ENCODE measurements around the gene SH3BP2. TPM values are rescaled to one million over a fixed set of nuclear protein-coding genes. Genes with fewer than 3 reads are reported as not detected.
A peak's percentile ranks its signal among the peaks of the same experiment; 100 is the strongest.

Gene SH3BP2
- total and polyA plus RNA-seq, 7 experiments from 2014 or later = 5.9 to 269 (median 23.1) TPM

DNA sequence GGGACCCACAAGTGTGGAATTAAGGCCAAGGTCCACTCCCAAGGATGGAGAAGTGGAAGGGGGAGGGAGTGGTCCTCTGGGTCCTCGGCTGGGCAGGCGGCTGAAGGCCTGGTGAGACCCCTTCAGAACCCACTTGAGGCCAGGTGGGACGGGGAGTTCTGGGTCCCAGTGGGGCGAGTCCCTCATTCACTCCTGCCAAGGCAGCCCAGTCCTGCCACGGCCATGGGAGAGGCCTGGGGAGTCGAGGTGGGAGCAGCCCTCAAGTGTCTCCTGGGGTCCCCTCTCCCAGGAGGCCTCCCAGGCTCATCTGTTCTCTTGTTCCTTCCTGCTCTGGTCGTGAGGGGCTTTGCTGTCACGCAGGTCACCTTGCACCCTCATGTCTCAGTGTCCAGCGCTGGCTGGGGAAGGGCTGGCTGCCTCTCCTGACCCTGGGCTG lies 6.1 kb upstream of the SH3BP2 start:
- Histone ChIP-seq H3K4me1 (ENCODE audit: control insufficient read depth in 2 of 2, insufficient read depth in 2 of 2, low read length in 2 of 2) (peaks cover 25 to 30% of the 10 kb centered on the region in 2 donors), H3K4me3 (ENCODE audit: low read length) (no peak overlapping the region), H3K36me3 (ENCODE audit: control insufficient read depth in 2 of 3, insufficient read depth in 3 of 3, low read length in 3 of 3) (no peaks in the 10 kb centered on the region), H3K27me3 (ENCODE audit: control insufficient read depth in 2 of 2, insufficient read depth in 2 of 2, low read length in 2 of 2) (no peaks in the 10 kb centered on the region), H3K9me3 (ENCODE audit: control insufficient read depth in 2 of 3, low read length in 3 of 3) (peaks cover 0 to 8% (median 0%) of the 10 kb centered on the region in 3 experiments), H3K27ac (ENCODE audit: low read depth, low read length) (peak overlapping the region; percentile 80)
- no peak for DNase-seq
- peak overlapping the region in 6 of 10 donors; percentile 39 to 77 (median 58) for H3K4me3 Mint-ChIP-seq
- H3K27ac Mint-ChIP-seq = peak overlapping the region; percentile 80 to 97 (median 89)
- peaks cover 5 to 19% (median 11%) of the 10 kb centered on the region in 11 donors for H3K9me3 Mint-ChIP-seq
- peaks cover 21 to 54% (median 37%) of the 10 kb centered on the region in 7 donors for H3K4me1 Mint-ChIP-seq
- H3K27me3 Mint-ChIP-seq = peaks cover 0 to 16% (median 0%) of the 10 kb centered on the region in 5 donors
- CTCF ChIA-PET = no interaction called here
- peaks cover 0 to 15% (median 3%) of the 10 kb centered on the region in 5 donors for H3K36me3 Mint-ChIP-seq
- POLR2A ChIA-PET = interaction anchor here (0.9 to 1.3 kb wide), 3 partner anchors 25 to 51 kb away, joined by 3 to 4 read pairs (median 3); no protein-coding TSS in a partner anchor
- no peak for ATAC-seq
- intact Hi-C loops (cut with micrococcal nuclease) = loop anchor here (1.0 to 5.0 kb wide), 3 partner anchors 11 to 65 kb away; no protein-coding TSS in a partner anchor

DNA sequence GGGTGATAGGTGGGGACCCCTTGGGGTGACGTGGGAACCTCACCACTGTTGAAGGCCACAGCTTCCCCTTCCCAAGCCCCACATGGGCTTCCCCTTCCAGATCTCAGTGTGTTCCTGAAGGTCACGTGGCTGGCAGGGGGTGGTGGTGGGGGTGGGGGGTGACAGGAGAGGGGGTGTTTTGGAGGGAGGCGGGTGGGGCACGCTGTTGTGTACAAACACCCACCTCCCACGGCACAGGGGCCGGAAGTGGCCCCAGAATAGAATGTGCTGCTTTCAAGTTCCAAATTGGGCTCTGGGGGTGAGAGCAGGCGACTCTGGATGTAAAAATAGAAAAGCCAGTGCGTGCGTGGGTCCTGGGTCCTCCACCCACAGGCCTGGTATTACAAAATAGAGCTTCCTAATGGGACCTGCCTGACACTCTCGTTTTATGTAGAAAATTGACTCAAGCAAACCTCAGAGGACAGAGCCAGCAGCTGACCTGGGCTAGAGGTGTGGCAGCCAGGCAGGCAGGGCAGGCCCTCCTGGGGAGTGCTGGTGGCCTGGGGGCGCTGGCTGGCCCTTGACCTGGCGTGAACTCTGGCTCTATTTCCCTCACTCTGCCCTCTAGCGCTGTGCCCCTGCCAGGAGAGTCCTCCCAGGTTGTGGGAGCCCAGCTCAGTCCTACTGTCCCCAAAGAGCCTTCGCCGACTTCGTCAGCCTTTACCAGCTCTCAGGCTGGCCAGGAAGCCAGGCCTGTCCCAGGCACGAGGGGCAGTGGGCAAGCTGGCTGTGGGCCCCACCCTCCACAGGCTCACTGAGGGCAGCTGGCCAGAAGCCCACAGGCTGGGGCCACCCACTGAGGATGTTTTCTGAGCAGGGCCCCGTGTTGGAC lies 5.4 kb upstream of the SH3BP2 start:
- Mint-ChIP-seq H3K4me1 (peaks cover 21 to 54% (median 37%) of the 10 kb centered on the region in 7 donors), H3K4me3 (peak overlapping the region; percentile 47 to 77 (median 56)), H3K27ac (peak overlapping the region; percentile 86 to 95 (median 90)), H3K9me3 (peaks cover 0 to 16% (median 11%) of the 10 kb centered on the region in 11 donors), H3K36me3 (peaks cover 0 to 12% (median 3%) of the 10 kb centered on the region in 5 donors), H3K27me3 (peaks cover 0 to 13% (median 0%) of the 10 kb centered on the region in 5 donors)
- Histone ChIP-seq H3K27me3 (ENCODE audit: control insufficient read depth in 2 of 2, insufficient read depth in 2 of 2, low read length in 2 of 2) (no peaks in the 10 kb centered on the region), H3K4me1 (ENCODE audit: control insufficient read depth in 2 of 2, insufficient read depth in 2 of 2, low read length in 2 of 2) (peaks cover 25 to 30% of the 10 kb centered on the region in 2 donors), H3K4me3 (ENCODE audit: low read length) (no peak overlapping the region), H3K27ac (ENCODE audit: low read depth, low read length) (peak overlapping the region; percentile 80), H3K36me3 (ENCODE audit: control insufficient read depth in 2 of 3, insufficient read depth in 3 of 3, low read length in 3 of 3) (no peaks in the 10 kb centered on the region), H3K9me3 (ENCODE audit: control insufficient read depth in 2 of 3, low read length in 3 of 3) (peaks cover 0 to 5% (median 0%) of the 10 kb centered on the region in 3 experiments)
- POLR2A ChIA-PET = interaction anchor here (0.9 to 1.4 kb wide), 4 partner anchors 25 to 51 kb away, joined by 3 to 4 read pairs (median 3); no protein-coding TSS in a partner anchor
- intact Hi-C loops (cut with micrococcal nuclease) = loop anchor here (1.0 to 5.0 kb wide), 3 partner anchors 11 to 65 kb away; no protein-coding TSS in a partner anchor
- CTCF ChIA-PET = no interaction called here
- DNase-seq (peak in 7 of 9 donors; percentile 30 to 68 (median 56)), ATAC-seq (peak; percentile 65)

DNA sequence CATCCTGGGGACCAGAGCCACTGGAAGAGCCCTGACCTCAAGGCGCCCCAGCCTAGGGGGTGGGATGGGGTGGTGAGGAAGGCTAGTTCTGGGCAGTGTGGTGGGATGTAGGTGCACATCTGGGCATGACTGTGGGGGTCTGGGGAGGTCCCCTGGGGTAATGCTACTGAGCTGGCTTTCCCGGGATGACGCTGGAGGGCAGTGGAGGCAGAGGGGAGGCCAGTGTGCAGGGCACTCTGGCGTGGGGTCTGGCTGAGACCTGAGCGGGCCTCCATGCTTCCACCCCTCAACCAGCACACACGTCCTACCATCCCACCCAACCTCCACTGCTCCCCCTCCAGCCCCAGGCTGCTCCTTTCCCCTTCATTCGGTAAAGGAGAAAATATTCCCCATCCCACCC lies 4.8 kb upstream of the SH3BP2 start:
- CTCF ChIA-PET = no interaction called here
- peaks cover 0 to 12% (median 6%) of the 10 kb centered on the region in 11 donors for H3K9me3 Mint-ChIP-seq
- Histone ChIP-seq H3K9me3 (ENCODE audit: control insufficient read depth in 2 of 3, low read length in 3 of 3) (peaks cover 0 to 5% (median 0%) of the 10 kb centered on the region in 3 experiments), H3K36me3 (ENCODE audit: control insufficient read depth in 2 of 3, insufficient read depth in 3 of 3, low read length in 3 of 3) (no peaks in the 10 kb centered on the region), H3K27me3 (ENCODE audit: control insufficient read depth in 2 of 2, insufficient read depth in 2 of 2, low read length in 2 of 2) (no peaks in the 10 kb centered on the region), H3K4me3 (ENCODE audit: low read length) (no peak overlapping the region), H3K27ac (ENCODE audit: low read depth, low read length) (peak overlapping the region; percentile 80), H3K4me1 (ENCODE audit: control insufficient read depth in 2 of 2, insufficient read depth in 2 of 2, low read length in 2 of 2) (peaks cover 25 to 30% of the 10 kb centered on the region in 2 donors)
- peaks cover 0 to 9% (median 0%) of the 10 kb centered on the region in 5 donors for H3K27me3 Mint-ChIP-seq
- H3K4me3 Mint-ChIP-seq = peak overlapping the region in 4 of 10 donors; percentile 12 to 65 (median 63)
- H3K4me1 Mint-ChIP-seq = peaks cover 21 to 54% (median 37%) of the 10 kb centered on the region in 7 donors
- intact Hi-C loops (cut with micrococcal nuclease) = loop anchor here in 1 of 2 donors (5.0 kb wide), 1 partner anchor 64 kb away; no protein-coding TSS in a partner anchor
- peaks cover 0 to 8% (median 3%) of the 10 kb centered on the region in 5 donors for H3K36me3 Mint-ChIP-seq
- POLR2A ChIA-PET = interaction anchor here (0.9 to 1.4 kb wide), 4 partner anchors 24 to 50 kb away, joined by 3 to 4 read pairs (median 3); no protein-coding TSS in a partner anchor
- H3K27ac Mint-ChIP-seq = peak overlapping the region in 8 of 9 donors; percentile 55 to 95 (median 88)
- DNase-seq (no peak), ATAC-seq (no peak)

DNA sequence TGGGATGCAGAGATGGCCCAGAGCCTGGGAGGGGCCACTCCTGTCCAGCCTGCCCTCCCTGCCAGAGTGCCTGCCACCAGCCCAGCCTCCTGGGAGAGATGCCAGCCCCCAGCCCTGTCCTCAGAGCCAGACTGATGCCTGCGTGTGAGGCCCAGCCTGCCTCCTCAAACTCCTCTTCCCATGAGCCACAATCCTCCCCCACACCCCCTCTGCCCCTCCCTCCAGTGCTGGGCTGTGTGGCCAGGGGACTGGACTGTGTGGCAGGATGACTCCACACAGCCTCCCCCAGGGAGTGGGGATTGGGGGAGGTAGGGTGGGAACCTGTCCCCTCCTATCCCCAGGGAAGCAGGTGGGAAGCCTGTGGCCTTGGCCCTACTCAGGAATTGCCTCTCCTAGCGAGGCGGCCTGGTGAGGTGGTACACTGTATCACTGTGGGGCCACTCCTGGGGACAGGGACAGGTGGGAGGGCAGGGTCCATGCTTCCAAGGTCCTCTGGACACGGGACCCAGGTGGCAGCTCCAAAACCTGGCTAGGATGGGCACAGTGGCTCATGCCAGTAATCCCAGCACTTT lies 4.3 kb upstream of the SH3BP2 start:
- H3K36me3 ChIP-seq (ENCODE audit: control insufficient read depth in 2 of 3, insufficient read depth in 3 of 3, low read length in 3 of 3) = no peaks in the 10 kb centered on the region
- H3K4me3 ChIP-seq (ENCODE audit: low read length) = no peak overlapping the region
- peaks cover 0 to 5% (median 0%) of the 10 kb centered on the region in 3 experiments for H3K9me3 ChIP-seq (ENCODE audit: control insufficient read depth in 2 of 3, low read length in 3 of 3)
- Mint-ChIP-seq H3K36me3 (peaks cover 0 to 6% (median 3%) of the 10 kb centered on the region in 5 donors), H3K9me3 (peaks cover 0 to 11% (median 4%) of the 10 kb centered on the region in 11 donors), H3K4me1 (peaks cover 21 to 56% (median 39%) of the 10 kb centered on the region in 7 donors), H3K4me3 (no peak overlapping the region), H3K27me3 (peaks cover 0 to 6% (median 0%) of the 10 kb centered on the region in 5 donors), H3K27ac (peak overlapping the region in 7 of 9 donors; percentile 12 to 95 (median 86))
- no peaks in the 10 kb centered on the region for H3K27me3 ChIP-seq (ENCODE audit: control insufficient read depth in 2 of 2, insufficient read depth in 2 of 2, low read length in 2 of 2)
- ATAC-seq (no peak), DNase-seq (no peak)
- H3K27ac ChIP-seq (ENCODE audit: low read depth, low read length) = peak overlapping the region; percentile 80
- ChIA-PET CTCF (no interaction called here), POLR2A (interaction anchor here (1.4 kb wide), 1 partner anchor 26 kb away, joined by 3 read pairs; no protein-coding TSS in a partner anchor)
- intact Hi-C loops (cut with micrococcal nuclease) = loop anchor here in 1 of 2 donors (5.0 kb wide), 1 partner anchor 64 kb away; no protein-coding TSS in a partner anchor
- H3K4me1 ChIP-seq (ENCODE audit: control insufficient read depth in 2 of 2, insufficient read depth in 2 of 2, low read length in 2 of 2) = peaks cover 27 to 31% of the 10 kb centered on the region in 2 donors

DNA sequence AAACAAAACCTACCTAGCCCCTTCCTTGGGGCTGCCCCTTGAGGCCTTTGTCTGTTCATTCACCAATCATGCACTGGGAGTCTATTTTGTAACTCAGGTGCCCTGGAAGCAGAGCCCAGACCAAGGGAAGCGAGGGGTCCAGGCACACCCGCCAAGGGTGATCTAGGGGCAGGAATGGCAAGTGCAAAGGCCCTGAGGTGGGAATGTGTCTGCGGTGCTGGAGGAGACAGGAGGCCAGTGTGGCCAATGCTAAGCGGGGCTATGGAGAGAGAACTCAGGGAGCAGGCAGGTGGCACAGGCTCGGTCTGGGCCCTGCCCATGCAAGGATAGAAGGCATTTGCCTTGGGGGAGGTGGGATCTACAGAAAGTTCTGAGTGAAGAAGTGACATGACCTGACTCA lies 3.5 kb upstream of the SH3BP2 start:
- H3K27me3 Mint-ChIP-seq = no peaks in the 10 kb centered on the region
- no peaks in the 10 kb centered on the region for H3K36me3 ChIP-seq (ENCODE audit: control insufficient read depth in 2 of 3, insufficient read depth in 3 of 3, low read length in 3 of 3)
- no peaks in the 10 kb centered on the region for H3K9me3 ChIP-seq (ENCODE audit: control insufficient read depth in 2 of 3, low read length in 3 of 3)
- H3K36me3 Mint-ChIP-seq = peaks cover 0 to 3% (median 0%) of the 10 kb centered on the region in 5 donors
- H3K4me1 Mint-ChIP-seq = peaks cover 24 to 60% (median 46%) of the 10 kb centered on the region in 7 donors
- DNase-seq = no peak
- H3K4me3 ChIP-seq (ENCODE audit: low read length) = no peak overlapping the region
- CTCF ChIA-PET = no interaction called here
- peak overlapping the region; percentile 28 to 89 (median 60) for H3K27ac Mint-ChIP-seq
- intact Hi-C loops (cut with micrococcal nuclease) = loop anchor here in 1 of 2 donors (5.0 kb wide), 1 partner anchor 63 kb away; no protein-coding TSS in a partner anchor
- no peaks in the 10 kb centered on the region for H3K27me3 ChIP-seq (ENCODE audit: control insufficient read depth in 2 of 2, insufficient read depth in 2 of 2, low read length in 2 of 2)
- ATAC-seq = no peak
- peaks cover 0 to 3% (median 0%) of the 10 kb centered on the region in 11 donors for H3K9me3 Mint-ChIP-seq
- POLR2A ChIA-PET = no interaction called here
- H3K27ac ChIP-seq (ENCODE audit: low read depth, low read length) = no peak overlapping the region
- H3K4me1 ChIP-seq (ENCODE audit: control insufficient read depth in 2 of 2, insufficient read depth in 2 of 2, low read length in 2 of 2) = peaks cover 34 to 38% of the 10 kb centered on the region in 2 donors
- peak overlapping the region in 4 of 10 donors; percentile 6 to 69 (median 28) for H3K4me3 Mint-ChIP-seq

All from naive thymus-derived CD4-positive, alpha-beta T cell (primary cell).